HepG2 (cell line): ENCODE results near the gene SSNA1. TPM values are rescaled to one million over a fixed set of nuclear protein-coding genes. Genes with fewer than 3 reads are reported as not detected.

ENCODE experiments used
- ATAD3A ChIP-seq: sonication (generic); formaldehyde crosslinking; IDR thresholded peaks from 2 replicates; pipeline ENCODE4 v1.4.0; 2020; ENCODE audit warnings: missing genetic modification reagents
- ATF7 ChIP-seq, 2 experiments: fragments of 450-650 bp in 1 of 2; sonication (generic) in 1 of 2; formaldehyde crosslinking in 1 of 2; IDR thresholded peaks; 2 replicates each; pipeline versions ENCODE4 v1.4.0 to v1.6.1; 2016 to 2020; ENCODE audit warnings: antibody characterized with exemption in 1 of 2, mild to moderate bottlenecking in 1 of 2, missing genetic modification reagents in 1 of 2
- ERF ChIP-seq: IDR thresholded peaks from 2 replicates; pipeline ENCODE4 v1.6.1; 2018; ENCODE audit warnings: missing biosample characterization, missing genetic modification reagents
- HNRNPLL ChIP-seq: fragments of 200-400 bp; formaldehyde crosslinking; IDR thresholded peaks from 2 replicates; pipeline ENCODE4 v1.6.1; 2017; ENCODE audit warnings: mild to moderate bottlenecking, low read depth, low read length; ENCODE audit not compliant: poor library complexity, severe bottlenecking
- MEIS2 ChIP-seq: sonication (generic); formaldehyde crosslinking; IDR thresholded peaks from 2 replicates; pipeline ENCODE4 v1.9.0; 2021; ENCODE audit warnings: mild to moderate bottlenecking, missing genetic modification reagents
- MYNN ChIP-seq: sonication (generic); formaldehyde crosslinking; IDR thresholded peaks from 2 replicates; pipeline ENCODE4 v1.4.0; 2020; ENCODE audit warnings: mild to moderate bottlenecking, low read depth, missing genetic modification reagents
- SCMH1 ChIP-seq: sonication (generic); formaldehyde crosslinking; IDR thresholded peaks from 2 replicates; pipeline ENCODE4 v1.9.0; 2021; ENCODE audit warnings: missing genetic modification reagents, mild to moderate bottlenecking, borderline replicate concordance
- SMAD1 ChIP-seq: sonication (generic); formaldehyde crosslinking; IDR thresholded peaks from 2 replicates; pipeline ENCODE4 v1.4.0; 2020; ENCODE audit warnings: missing genetic modification reagents, low read depth, mild to moderate bottlenecking, borderline replicate concordance
- TEF ChIP-seq: sonication (generic); formaldehyde crosslinking; IDR thresholded peaks from 2 replicates; pipeline ENCODE4 v1.5.0; 2020; ENCODE audit warnings: missing genetic modification reagents
- ZBTB10 ChIP-seq: sonication (generic); formaldehyde crosslinking; IDR thresholded peaks from 2 replicates; pipeline ENCODE4 v1.4.0; 2020; ENCODE audit warnings: missing genetic modification reagents, borderline replicate concordance
- ZBTB20 ChIP-seq: sonication (generic); formaldehyde crosslinking; IDR thresholded peaks from 2 replicates; pipeline ENCODE4 v1.8.1; 2023; ENCODE audit warnings: missing genetic modification reagents, low read depth, mild to moderate bottlenecking, borderline replicate concordance
- ZNF142 ChIP-seq: sonication (generic); formaldehyde crosslinking; IDR thresholded peaks from 2 replicates; pipeline ENCODE4 v1.4.0; 2020; ENCODE audit warnings: missing genetic modification reagents
- ZNF234 ChIP-seq: sonication (generic); formaldehyde crosslinking; conservative IDR thresholded peaks from 2 replicates; pipeline ENCODE4 v1.5.1; 2020; ENCODE audit warnings: mild to moderate bottlenecking, missing genetic modification reagents
- ZNF660 ChIP-seq: sonication (generic); formaldehyde crosslinking; IDR thresholded peaks from 2 replicates; pipeline ENCODE4 v1.5.1; 2020; ENCODE audit warnings: mild to moderate bottlenecking, low read depth, missing genetic modification reagents, borderline replicate concordance
- ZNF691 ChIP-seq: sonication (generic); formaldehyde crosslinking; IDR thresholded peaks from 2 replicates; pipeline ENCODE4 v1.4.0; 2020; ENCODE audit warnings: missing genetic modification reagents, low read depth, mild to moderate bottlenecking, borderline replicate concordance
- ZNF788 ChIP-seq: sonication (generic); formaldehyde crosslinking; IDR thresholded peaks from 2 replicates; pipeline ENCODE4 v1.5.0; 2020; ENCODE audit warnings: mild to moderate bottlenecking, missing genetic modification reagents, borderline replicate concordance
- ZNF891 ChIP-seq: sonication (generic); formaldehyde crosslinking; IDR thresholded peaks from 2 replicates; pipeline ENCODE4 v1.5.0; 2020; ENCODE audit warnings: mild to moderate bottlenecking, missing genetic modification reagents
- polyA plus RNA-seq, 8 experiments: library from polyadenylated mRNA; depleted of rRNA in 3 of 8; stranded (reverse) in 7 of 8; unstranded in 1 of 8; fragments of >200 nt; fragmentation: Illumina TruSeq in 4 of 8; extraction: Trizol in 4 of 8; gene quantifications; 2 replicates each; pipeline versions ENCODE4 v1.2.1 to v1.2.3, GENCODE V29; 2011 to 2016; ENCODE audit warnings: low read depth in 4 of 8, missing spikeins in 1 of 8, mixed read lengths in 1 of 8; ENCODE audit not compliant: insufficient read depth in 1 of 8
- total RNA-seq, 5 experiments: library from RNA; depleted of rRNA; stranded (reverse); fragments of >200 nt; fragmentation: Illumina TruSeq; extraction: Trizol; gene quantifications; 2 replicates each; pipeline ENCODE4 v1.2.3, GENCODE V29; 2016; ENCODE audit warnings: low read depth in 1 of 5

Gene SSNA1
- total and polyA plus RNA-seq, 2 of the 13 experiments (the other 11 are each of a cell fraction or from before 2014, with no cell fraction given): 35.9 to 49.4 TPM

GRCh38 chr9:137138722-137139467 lies 49.6 kb upstream of the SSNA1 start, which contains the start of gene GRIN1 (continued):
- TF ChIP-seq SMAD1 (CRISPR knock-in tag) (no peak), SCMH1 (CRISPR knock-in tag) (no peak), ZBTB10 (CRISPR knock-in tag) (no peak), ZNF788 (no peak), ZNF691 (CRISPR knock-in tag) (no peak), MYNN (no peak), ERF (CRISPR knock-in tag) (peak; percentile 66; the same call in 1 of the 2 replicates), MEIS2 (CRISPR knock-in tag) (peak; percentile 86), ATF7 (IDR thresholded peaks at IDR 0.05) (no peak), ATF7 (CRISPR knock-in tag; IDR thresholded peaks at IDR 0.05) (no peak), ZNF234 (CRISPR knock-in tag) (no peak), HNRNPLL (peak; percentile 61), ZBTB20 (CRISPR knock-in tag) (no peak), ZNF660 (no peak), ZNF891 (no peak), ATAD3A (CRISPR knock-in tag) (no peak), TEF (CRISPR knock-in tag) (0 out of 2 replicates have a peak, but pooled peaks have one; percentile 23), ZNF142 (no peak)
